H9 (cell line): ENCODE data around the gene GASK1B. TPM values are rescaled to one million over a fixed set of nuclear protein-coding genes. Genes with fewer than 3 reads are reported as not detected.

Experiments
- DNase-seq: peaks from one replicate; pipeline ENCODE4 v3.0.0-alpha.2; 2017
- H2AFZ ChIP-seq: one replicate; pipeline ENCODE4 v1.6.1; 2013; ENCODE audit warnings: mild to moderate bottlenecking, low read length, control low read depth, moderate library complexity
- H2AK5ac ChIP-seq: 2 replicates; pipeline ENCODE4 v1.6.1; 2013; ENCODE audit warnings: low read length, control low read depth, mixed read lengths; ENCODE audit not compliant: insufficient read length
- H2BK120ac ChIP-seq: one replicate; pipeline ENCODE4 v1.6.1; 2013; ENCODE audit warnings: low read depth, mild to moderate bottlenecking, low read length, control low read depth, inconsistent platforms; ENCODE audit not compliant: poor library complexity, severe bottlenecking
- H2BK12ac ChIP-seq: 2 replicates; pipeline ENCODE4 v1.6.1; 2013; ENCODE audit warnings: low read length, control low read depth, mixed read lengths, low read depth; ENCODE audit not compliant: insufficient read length
- H2BK15ac ChIP-seq: 2 replicates; pipeline ENCODE4 v1.6.1; 2013; ENCODE audit warnings: low read depth, low read length, control low read depth
- H2BK20ac ChIP-seq: one replicate; pipeline ENCODE4 v1.6.1; 2013; ENCODE audit warnings: low read depth, mild to moderate bottlenecking, low read length, control low read depth, inconsistent platforms; ENCODE audit not compliant: poor library complexity, severe bottlenecking
- H2BK5ac ChIP-seq: 2 replicates; pipeline ENCODE4 v1.6.1; 2013; ENCODE audit warnings: low read length, control low read depth, mixed read lengths; ENCODE audit not compliant: insufficient read length
- H3K14ac ChIP-seq: 2 replicates; pipeline ENCODE4 v1.6.1; 2013; ENCODE audit warnings: low read length, control low read depth; ENCODE audit not compliant: insufficient read depth
- H3K18ac ChIP-seq: 2 replicates; pipeline ENCODE4 v1.6.1; 2013; ENCODE audit warnings: low read depth, mild to moderate bottlenecking, mixed read lengths, low read length, control low read depth; ENCODE audit not compliant: insufficient read length
- H3K23ac ChIP-seq: 2 replicates; pipeline ENCODE4 v1.6.1; 2013; ENCODE audit warnings: low read length, control low read depth, mixed read lengths, low read depth; ENCODE audit not compliant: insufficient read length
- H3K23me2 ChIP-seq: 2 replicates; pipeline ENCODE4 v1.6.1; 2013; ENCODE audit warnings: low read depth, mild to moderate bottlenecking, mixed read lengths, low read length, control low read depth; ENCODE audit not compliant: insufficient read length, poor library complexity, severe bottlenecking
- H3K27ac ChIP-seq: 2 replicates; pipeline ENCODE4 v1.5.1; 2013; ENCODE audit warnings: low read length, control low read depth, mixed read lengths, low read depth; ENCODE audit not compliant: insufficient read length
- H3K27me3 ChIP-seq: 2 replicates; pipeline ENCODE4 v1.6.1; 2013; ENCODE audit warnings: low read length, control low read depth, inconsistent platforms; ENCODE audit not compliant: insufficient read depth
- H3K4ac ChIP-seq: 2 replicates; pipeline ENCODE4 v1.6.1; 2013; ENCODE audit warnings: low read depth, mild to moderate bottlenecking, control low read depth, inconsistent platforms, low read length, moderate library complexity
- H3K4me1 ChIP-seq: 2 replicates; pipeline ENCODE4 v1.6.1; 2013; ENCODE audit warnings: low read length, control low read depth, inconsistent platforms; ENCODE audit not compliant: insufficient read depth
- H3K4me2 ChIP-seq: 2 replicates; pipeline ENCODE4 v1.6.1; 2013; ENCODE audit warnings: low read length, control low read depth, mixed read lengths; ENCODE audit not compliant: insufficient read length, insufficient read depth
- H3K56ac ChIP-seq: 2 replicates; pipeline ENCODE4 v1.6.1; 2013; ENCODE audit warnings: low read depth, mild to moderate bottlenecking, mixed read lengths, low read length, control low read depth; ENCODE audit not compliant: insufficient read length
- H3K79me1 ChIP-seq: 2 replicates; pipeline ENCODE4 v1.6.1; 2013; ENCODE audit warnings: low read depth, mild to moderate bottlenecking, moderate library complexity, low read length, control low read depth, inconsistent platforms; ENCODE audit not compliant: insufficient read depth, poor library complexity, severe bottlenecking
- H3K79me2 ChIP-seq: 2 replicates; pipeline ENCODE4 v1.6.1; 2013; ENCODE audit warnings: low read length, control low read depth, inconsistent platforms; ENCODE audit not compliant: insufficient read depth
- H3K9ac ChIP-seq: 2 replicates; pipeline ENCODE4 v1.6.1; 2013; ENCODE audit warnings: low read length, control low read depth, mixed read lengths; ENCODE audit not compliant: insufficient read length; ENCODE audit errors: extremely low read depth
- H3K9me3 ChIP-seq: one replicate; pipeline ENCODE4 v1.6.1; 2013; ENCODE audit warnings: low read depth, low read length, inconsistent platforms; ENCODE audit not compliant: control insufficient read depth
- H3T11ph ChIP-seq: one replicate; pipeline ENCODE4 v1.6.1; 2013; ENCODE audit warnings: mild to moderate bottlenecking, low read length, control low read depth, inconsistent platforms
- H4K20me1 ChIP-seq: one replicate; pipeline ENCODE4 v1.6.1; 2013; ENCODE audit not compliant: control insufficient read depth, insufficient read length, insufficient read depth
- H4K5ac ChIP-seq: 2 replicates; pipeline ENCODE4 v1.6.1; 2013; ENCODE audit warnings: low read depth, mild to moderate bottlenecking, mixed read lengths, low read length, control low read depth; ENCODE audit not compliant: insufficient read length
- H4K8ac ChIP-seq: replicated peaks from 2 replicates; pipeline ENCODE4 v1.6.1; 2013; ENCODE audit warnings: low read length, control low read depth, mixed read lengths, low read depth; ENCODE audit not compliant: insufficient read length
- H4K91ac ChIP-seq: 2 replicates; pipeline ENCODE4 v1.6.1; 2013; ENCODE audit warnings: low read depth, mild to moderate bottlenecking, moderate library complexity, mixed read lengths, low read length, control low read depth; ENCODE audit not compliant: insufficient read length
- H3K27ac Mint-ChIP-seq, 3 experiments: 2 replicates in 2 of 3; 3 replicates in 1 of 3; pipeline ENCODE4 v1.8.0; 2020 to 2021; ENCODE audit warnings: mixed read lengths in 3 of 3, mild to moderate bottlenecking in 1 of 3, moderate library complexity in 1 of 3
- H3K27me3 Mint-ChIP-seq: 2 replicates; pipeline ENCODE4 v1.8.0; 2021; ENCODE audit warnings: low read depth, mild to moderate bottlenecking, moderate library complexity, mixed read lengths
- H3K36me3 Mint-ChIP-seq, 3 experiments: 2 replicates in 2 of 3; 3 replicates in 1 of 3; pipeline ENCODE4 v1.8.0; 2020 to 2021; ENCODE audit warnings: low read depth in 3 of 3, mixed read lengths in 3 of 3; ENCODE audit not compliant: insufficient read depth in 1 of 3
- H3K4me1 Mint-ChIP-seq, 2 experiments: 2 replicates each; pipeline ENCODE4 v1.8.0; 2020; ENCODE audit warnings: mixed read lengths in 2 of 2
- H3K4me3 Mint-ChIP-seq, 2 experiments: 2 replicates in 1 of 2; 3 replicates in 1 of 2; pipeline ENCODE4 v1.8.0; 2020 to 2021; ENCODE audit warnings: mild to moderate bottlenecking in 2 of 2, mixed read lengths in 2 of 2, moderate library complexity in 1 of 2
- H3K9me3 Mint-ChIP-seq, 2 experiments: 2 replicates in 1 of 2; 3 replicates in 1 of 2; pipeline ENCODE4 v1.8.0; 2020; ENCODE audit warnings: mild to moderate bottlenecking in 2 of 2, mixed read lengths in 2 of 2, moderate library complexity in 1 of 2
- CTCF ChIP-seq: fragments of 200-600 bp; sonication (generic); conservative IDR thresholded peaks from 3 replicates; pipeline ENCODE4 v1.8.0; 2021; ENCODE audit warnings: antibody characterized with exemption, mild to moderate bottlenecking
- total RNA-seq: library from RNA; stranded (reverse); gene quantifications from 2 replicates; pipeline ENCODE4 v1.2.1, GENCODE V29; 2021

GASK1B gene
- total RNA-seq, 1 experiment from 2014 or later = not detected

DNA sequence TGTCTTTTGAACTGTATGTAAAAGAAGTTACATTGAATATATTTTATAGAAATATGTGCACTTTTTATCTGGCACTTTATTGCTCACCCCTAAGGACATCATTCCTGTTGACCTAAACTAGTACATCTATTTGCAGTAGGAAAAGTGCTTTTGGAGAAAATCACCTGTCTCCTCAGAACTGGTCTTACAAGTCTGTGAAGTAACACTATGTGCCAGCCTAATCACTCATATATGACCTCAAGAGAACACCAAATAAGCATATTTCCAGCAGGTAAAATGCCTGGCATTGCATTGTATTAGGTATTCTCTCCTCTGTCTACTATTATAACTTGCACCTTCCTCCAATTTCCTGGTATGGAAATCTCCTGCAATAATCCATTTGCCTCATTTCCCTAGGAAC, 4.0 kb upstream of the GASK1B start:
- H3K27ac ChIP-seq = no peak overlapping the region
- no peak overlapping the region for H2BK12ac ChIP-seq
- no peak overlapping the region for H3K56ac ChIP-seq
- no peaks in the 10 kb centered on the region for H4K20me1 ChIP-seq
- H3K23ac ChIP-seq = no peak overlapping the region
- no peak overlapping the region for H3K9ac ChIP-seq
- H3K4me1 Mint-ChIP-seq = peaks cover 8 to 10% of the 10 kb centered on the region in 2 experiments
- H4K8ac ChIP-seq = no peak overlapping the region
- H2BK5ac ChIP-seq = no peak overlapping the region
- no peaks in the 10 kb centered on the region for H3K79me1 ChIP-seq
- H3K4me1 ChIP-seq = no peaks in the 10 kb centered on the region
- no peak overlapping the region for H3K14ac ChIP-seq
- H3K9me3 ChIP-seq = no peaks in the 10 kb centered on the region
- no peak overlapping the region for H2AFZ ChIP-seq
- no peak for DNase-seq
- H3K27me3 ChIP-seq = no peaks in the 10 kb centered on the region
- no peak for TF ChIP-seq CTCF
- H2AK5ac ChIP-seq = no peak overlapping the region
- H2BK20ac ChIP-seq = no peak overlapping the region
- no peak overlapping the region for H4K91ac ChIP-seq
- no peak overlapping the region for H3K4me3 Mint-ChIP-seq
- no peak overlapping the region for H2BK120ac ChIP-seq
- H3K27ac Mint-ChIP-seq = no peak overlapping the region
- no peak overlapping the region for H3K4ac ChIP-seq
- H3K36me3 Mint-ChIP-seq = no peaks in the 10 kb centered on the region
- no peak overlapping the region for H3K18ac ChIP-seq
- no peaks in the 10 kb centered on the region for H3K23me2 ChIP-seq
- no peaks in the 10 kb centered on the region for H3K27me3 Mint-ChIP-seq
- no peak overlapping the region for H3K4me2 ChIP-seq
- no peak overlapping the region for H4K5ac ChIP-seq
- H2BK15ac ChIP-seq = no peak overlapping the region
- H3K79me2 ChIP-seq = no peaks in the 10 kb centered on the region
- H3K9me3 Mint-ChIP-seq = no peaks in the 10 kb centered on the region
- H3T11ph ChIP-seq = no peak overlapping the region
